ENCODE data around the gene PGR.

PGR gene
- total RNA-seq, result 0 reads per million in 2 experiments

GRCh38 chr11:101129203-101129943 lies at the start of gene PGR:
Gene PGR (minus strand): TSS chr11:101129813. CDS start chr11:101129070, 743 bp downstream.
- DNase-seq (ENCODE audit: low read depth), result no peak

- no peak for DNase-seq (ENCODE audit: low read depth)
Measured at GRCh38 chr11:101176381-101176780, 46.8 kb upstream of the PGR start.

GRCh38 chr11:101169944-101170343 lies 40.3 kb upstream of the PGR start:
- DNase-seq (ENCODE audit: low read depth), result no peak

GRCh38 chr11:101166038-101166437 lies 36.4 kb upstream of the PGR start:
- no peak for DNase-seq (ENCODE audit: low read depth)

GRCh38 chr11:101158119-101158518 lies 28.5 kb upstream of the PGR start:
- DNase-seq (ENCODE audit: low read depth), result no peak

- no peak for DNase-seq (ENCODE audit: low read depth)
Measured at GRCh38 chr11:101138245-101138930, 8.8 kb upstream of the PGR start.

- no peak for DNase-seq (ENCODE audit: low read depth)
Measured at GRCh38 chr11:101133190-101133589, 3.6 kb upstream of the PGR start.

- no peak for DNase-seq (ENCODE audit: low read depth)
Measured at GRCh38 chr11:101128571-101129202, 926 bp downstream of the PGR start.

- DNase-seq (ENCODE audit: low read depth), result no peak
Measured at GRCh38 chr11:101127699-101128570, 1.7 kb downstream of the PGR start.

GRCh38 chr11:101127197-101127698 lies 2.4 kb downstream of the PGR start:
- no peak for DNase-seq (ENCODE audit: low read depth)

GRCh38 chr11:101126551-101127196 lies 2.9 kb downstream of the PGR start:
- DNase-seq (ENCODE audit: low read depth), result no peak

GRCh38 chr11:101115671-101116160 lies 13.9 kb downstream of the PGR start:
- DNase-seq (ENCODE audit: low read depth), result no peak

- DNase-seq (ENCODE audit: low read depth), result no peak
Measured at GRCh38 chr11:101113540-101113939, 16.1 kb downstream of the PGR start.

GRCh38 chr11:101104716-101105115 lies 24.9 kb downstream of the PGR start:
- DNase-seq (ENCODE audit: low read depth), result no peak

- no peak for DNase-seq (ENCODE audit: low read depth)
Measured at GRCh38 chr11:101103433-101103832, 26.2 kb downstream of the PGR start.

- no peak for DNase-seq (ENCODE audit: low read depth)
Measured at GRCh38 chr11:101100601-101101000, 29.0 kb downstream of the PGR start.

GRCh38 chr11:101096036-101096704 lies 33.4 kb downstream of the PGR start:
- no peak for DNase-seq (ENCODE audit: low read depth)

- DNase-seq (ENCODE audit: low read depth), result no peak
Measured at GRCh38 chr11:101091781-101092180, 37.8 kb downstream of the PGR start.

GRCh38 chr11:101090679-101091270 lies 38.8 kb downstream of the PGR start:
- no peak for DNase-seq (ENCODE audit: low read depth)

- no peak for DNase-seq (ENCODE audit: low read depth)
Measured at GRCh38 chr11:101083335-101083734, 46.3 kb downstream of the PGR start.
